HCT116 (cell line): ENCODE measurements around the gene DIP2B. TPM values are rescaled to one million over a fixed set of nuclear protein-coding genes. Genes with fewer than 3 reads are reported as not detected.

Source experiments
- ATAC-seq: fragments of 200-7000 bp; cut with Tn5 transposase; 2 replicates; pipeline ENCODE4 v1.9.1; 2020; ENCODE audit warnings: mild to moderate bottlenecking, moderate library complexity
- BruUV-seq: library from RNA; stranded (reverse); fragments of 400-500 nt; replicated peaks from 2 replicates; lab custom pipeline; 2021; lab: Mats Ljungman, UMichigan
- CTCF ChIA-PET: fragments of 300-600 bp; sonication (Branson Sonifier 250); formaldehyde crosslinking; loops from one replicate; lab custom pipeline; 2021; ENCODE audit warnings: antibody characterized with exemption; lab: Charles Lee
- POLR2A ChIA-PET: fragments of 300-600, 350-600 bp; sonication (Branson Sonifier 250); formaldehyde crosslinking; loops from one replicate; lab custom pipeline; 2021; ENCODE audit warnings: antibody characterized with exemption; lab: Charles Lee
- RAD21 ChIA-PET, 2 experiments: fragments of 300-600 bp; sonication (Branson Sonifier 250); formaldehyde crosslinking; loops; one replicate each; lab custom pipeline; 2023; ENCODE audit warnings: low total read pairs in 2 of 2; ENCODE audit not compliant: uncharacterized antibody in 2 of 2, unreplicated experiment in 2 of 2, low non-redundant PET in 1 of 2; lab: Charles Lee
- DNase-seq: peaks from one replicate; pipeline ENCODE4 v3.0.0-alpha.2; 2010; ENCODE audit warnings: low read depth, low spot score
- H2AFZ ChIP-seq: fragments of 200-600 bp; shearing (Covaris generic), sonication (generic); 2 replicates; pipeline ENCODE4 v1.6.1; 2017; ENCODE audit warnings: low read depth, mixed run types, mixed read lengths, antibody characterized with exemption, low read length; ENCODE audit not compliant: poor library complexity, severe bottlenecking
- H3K27ac ChIP-seq: 2 replicates; pipeline ENCODE4 v1.5.1; 2012; ENCODE audit warnings: low read depth, low read length
- H3K27me3 ChIP-seq: fragments of 200-600 bp; sonication (generic); 2 replicates; pipeline ENCODE4 v1.6.1; 2016; ENCODE audit warnings: mixed run types, low read length, mixed read lengths; ENCODE audit not compliant: insufficient read depth
- H3K36me3 ChIP-seq, 2 experiments: fragments of 200-500 bp in 1 of 2; fragments of 200-600 bp in 1 of 2; sonication (Bioruptor generic) in 1 of 2; sonication (generic) in 1 of 2; 2 replicates each; pipeline versions ENCODE4 v1.5.1 to v1.6.1; 2014 to 2016; ENCODE audit warnings: low read length in 2 of 2, inconsistent platforms in 1 of 2, mixed read lengths in 1 of 2, mixed run types in 1 of 2; ENCODE audit not compliant: insufficient read depth in 2 of 2, control insufficient read depth in 1 of 2
- H3K4me1 ChIP-seq, 2 experiments: fragments of 200-600 bp in 1 of 2; sonication (generic) in 1 of 2; 2 replicates each; pipeline versions ENCODE4 v1.5.1 to v1.6.1; 2012 to 2017; ENCODE audit warnings: low read length in 2 of 2, inconsistent platforms in 1 of 2, mild to moderate bottlenecking in 1 of 2, mixed read lengths in 1 of 2, mixed run types in 1 of 2, moderate library complexity in 1 of 2; ENCODE audit not compliant: insufficient read depth in 2 of 2, control insufficient read depth in 1 of 2
- H3K4me2 ChIP-seq: fragments of 200-600 bp; sonication (generic); 2 replicates; pipeline ENCODE4 v1.6.1; 2017; ENCODE audit warnings: mixed run types, low read length, mixed read lengths
- H3K4me3 ChIP-seq, 2 experiments: fragments of 200-600 bp in 1 of 2; sonication (generic) in 1 of 2; replicated peaks in 1 of 2; 2 replicates each; pipeline ENCODE4 v1.5.1; 2011 to 2016; ENCODE audit warnings: low read length in 2 of 2, control low read depth in 1 of 2, low read depth in 1 of 2, mild to moderate bottlenecking in 1 of 2, mixed read lengths in 1 of 2, mixed run types in 1 of 2
- H3K79me2 ChIP-seq: fragments of 200-600 bp; sonication (generic); 2 replicates; pipeline ENCODE4 v1.6.1; 2017; ENCODE audit warnings: mild to moderate bottlenecking, mixed run types, low read length, moderate library complexity, mixed read lengths; ENCODE audit not compliant: insufficient read depth
- H3K9ac ChIP-seq: fragments of 200-600 bp; sonication (generic); 2 replicates; pipeline ENCODE4 v1.6.1; 2016; ENCODE audit warnings: low read length, mixed read lengths
- H3K9me2 ChIP-seq: fragments of 200-600 bp; sonication (generic), shearing (Covaris generic); 2 replicates; pipeline ENCODE4 v1.6.1; 2017; ENCODE audit warnings: mixed run types, mild to moderate bottlenecking, moderate library complexity; ENCODE audit not compliant: insufficient read depth
- H3K9me3 ChIP-seq, 2 experiments: fragments of 200-500 bp in 1 of 2; fragments of 200-600 bp in 1 of 2; sonication (Bioruptor generic) in 1 of 2; sonication (generic) in 1 of 2; 2 replicates each; pipeline ENCODE4 v1.6.1; 2014 to 2017; ENCODE audit warnings: low read length in 2 of 2, mixed read lengths in 2 of 2, inconsistent platforms in 1 of 2, low read depth in 1 of 2, mild to moderate bottlenecking in 1 of 2, mixed run types in 1 of 2, moderate library complexity in 1 of 2; ENCODE audit not compliant: control insufficient read depth in 1 of 2, insufficient read depth in 1 of 2
- H4K20me1 ChIP-seq: fragments of 200-600 bp; sonication (generic), shearing (Covaris generic); 2 replicates; pipeline ENCODE4 v1.6.1; 2017; ENCODE audit warnings: mixed run types, mild to moderate bottlenecking, moderate library complexity; ENCODE audit not compliant: insufficient read depth
- CEBPB ChIP-seq: IDR thresholded peaks from 2 replicates; pipeline ENCODE4 v1.6.1; 2012; ENCODE audit warnings: low read depth
- ELF1 ChIP-seq: IDR thresholded peaks from 2 replicates; pipeline ENCODE4 v1.6.1; 2012; ENCODE audit warnings: low read depth, borderline replicate concordance
- JUND ChIP-seq: IDR thresholded peaks from 2 replicates; pipeline ENCODE4 v1.6.1; 2012
- POLR2A ChIP-seq: IDR thresholded peaks from 2 replicates; pipeline ENCODE4 v1.7.0; 2011; ENCODE audit warnings: borderline replicate concordance; ENCODE audit not compliant: insufficient read depth, insufficient read length; ENCODE audit errors: extremely low read depth
- POLR2AphosphoS5 ChIP-seq: IDR thresholded peaks from 2 replicates; pipeline ENCODE4 v1.6.1; 2011; ENCODE audit warnings: mild to moderate bottlenecking, low read depth, low read length, moderate library complexity
- RAD21 ChIP-seq: IDR thresholded peaks from 2 replicates; pipeline ENCODE4 v1.6.1; 2012; ENCODE audit warnings: low read depth, mild to moderate bottlenecking
- SIN3A ChIP-seq: IDR thresholded peaks from 2 replicates; pipeline ENCODE4 v1.6.1; 2012; ENCODE audit warnings: low read depth
- SP1 ChIP-seq: IDR thresholded peaks from 2 replicates; pipeline ENCODE4 v1.6.1; 2012; ENCODE audit warnings: low read depth
- SRF ChIP-seq: IDR thresholded peaks from 2 replicates; pipeline ENCODE4 v1.6.1; 2012; ENCODE audit warnings: low read depth
- TCF7L2 ChIP-seq: IDR thresholded peaks from 2 replicates; pipeline ENCODE4 v1.7.0; 2011; ENCODE audit warnings: borderline replicate concordance, inconsistent platforms; ENCODE audit not compliant: insufficient read depth, insufficient read length; ENCODE audit errors: extremely low read depth
- YY1 ChIP-seq: IDR thresholded peaks from 2 replicates; pipeline ENCODE4 v1.6.1; 2011; ENCODE audit warnings: low read length, low read depth, moderate library complexity, mild to moderate bottlenecking; ENCODE audit not compliant: insufficient replicate concordance; ENCODE audit errors: extremely low read depth
- ZNF274 ChIP-seq: fragments of 200-500 bp; sonication (Bioruptor generic); IDR thresholded peaks from 2 replicates; pipeline ENCODE4 v1.6.1; 2014; ENCODE audit warnings: mild to moderate bottlenecking, low read depth, low read length, inconsistent platforms
- intact Hi-C: fragments of 100-400 bp; cut with micrococcal nuclease; formaldehyde crosslinking; loops from 2 replicates; pipeline ENCODE4 v1.10.0; 2022
- total RNA-seq: library from RNA; stranded (reverse); gene quantifications from one replicate; pipeline ENCODE4 v1.2.1, GENCODE V29; 2021; ENCODE audit not compliant: unreplicated experiment
- TF ChIP-seq, protein P1 (sequence below): IDR thresholded peaks from 2 replicates; pipeline ENCODE4 v1.6.1; 2012
- TF ChIP-seq, protein P2 (sequence below): IDR thresholded peaks from 2 replicates; pipeline ENCODE4 v1.6.1; 2011; ENCODE audit warnings: mild to moderate bottlenecking, low read length, moderate library complexity; ENCODE audit not compliant: insufficient replicate concordance; ENCODE audit errors: extremely low read depth

The DIP2B gene
- total RNA-seq, 1 experiment from 2014 or later, result 32.3 TPM

DNA sequence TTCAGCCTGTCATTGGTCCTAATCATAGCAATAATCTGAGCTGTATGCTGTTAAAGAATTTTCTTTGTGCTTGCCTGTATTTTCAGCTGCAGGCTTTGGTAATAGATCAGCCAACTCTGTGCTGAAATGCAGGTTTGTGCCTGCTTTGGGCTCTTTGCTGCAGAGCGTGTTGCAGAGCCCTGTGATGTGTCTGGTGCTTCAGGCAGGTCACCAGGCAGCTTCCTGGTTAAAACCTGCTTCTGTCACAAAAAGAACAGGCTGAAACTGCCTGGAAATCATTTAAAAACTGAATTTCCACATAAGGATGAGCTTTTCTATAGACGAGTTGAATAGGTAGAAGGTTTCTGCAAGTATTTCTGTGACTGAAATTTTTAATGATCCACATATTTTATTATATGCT, 3.1 kb downstream of the DIP2B start:
- Histone ChIP-seq H4K20me1 (no peaks in the 10 kb centered on the region), H3K36me3 (no peaks in the 10 kb centered on the region), H3K4me3 (no peak overlapping the region), H3K27ac (no peak overlapping the region), H3K4me2 (no peak overlapping the region), H3K9me2 (no peaks in the 10 kb centered on the region), H2AFZ (no peak overlapping the region), H3K9ac (no peak overlapping the region), H3K9me3 (no peaks in the 10 kb centered on the region), H3K79me2 (peaks cover 79% of the 10 kb centered on the region), H3K4me1 (peaks cover 0 to 21% of the 10 kb centered on the region in 2 experiments; a peak in 3 of 4 replicates), H3K27me3 (no peaks in the 10 kb centered on the region)
- no peak for ATAC-seq
- TF ChIP-seq ZNF274 (no peak), RAD21 (no peak), ELF1 (no peak), CEBPB (no peak)
- TF ChIP-seq, protein P1, sequence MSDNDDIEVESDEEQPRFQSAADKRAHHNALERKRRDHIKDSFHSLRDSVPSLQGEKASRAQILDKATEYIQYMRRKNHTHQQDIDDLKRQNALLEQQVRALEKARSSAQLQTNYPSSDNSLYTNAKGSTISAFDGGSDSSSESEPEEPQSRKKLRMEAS, result no peak
- ChIA-PET RAD21 (no interaction called here), POLR2A (interaction anchor here (1.6 kb wide), 1 partner anchor 11 kb away, joined by 3 read pairs; no protein-coding TSS in a partner anchor), CTCF (interaction anchor here (1.3 kb wide), 1 partner anchor 223 kb away, joined by 3 read pairs; no protein-coding TSS in a partner anchor)
- no TSS peak for BruUV-seq
- intact Hi-C loops, result loop anchor here (10.0 kb wide), 1 partner anchor 837 kb away; the partner anchor contains the start of gene CELA1
- no peak for DNase-seq

DNA sequence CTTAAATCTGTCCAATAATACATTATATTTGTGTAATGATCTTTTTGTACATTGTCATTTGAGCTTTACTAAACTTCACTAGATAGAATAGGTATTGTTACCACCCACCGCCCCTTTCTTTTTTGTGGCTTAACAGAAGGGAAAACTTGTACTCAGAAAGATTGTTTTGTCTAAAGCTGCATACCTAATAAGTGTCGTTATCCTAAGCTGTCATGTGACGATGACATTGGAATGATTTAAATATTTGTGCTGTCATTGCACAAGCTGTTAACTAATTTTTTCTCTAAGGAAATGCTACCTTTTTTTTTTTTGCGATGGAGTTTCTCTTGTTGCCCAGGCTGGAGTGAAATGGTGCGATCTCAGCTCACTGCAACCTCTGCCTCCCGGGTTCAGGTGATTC, 3.6 kb downstream of the DIP2B start:
- no peak overlapping the region for H3K4me2 ChIP-seq
- H3K79me2 ChIP-seq, result peaks cover 83% of the 10 kb centered on the region
- RAD21 ChIA-PET, result no interaction called here
- no peaks in the 10 kb centered on the region for H3K27me3 ChIP-seq
- no peak overlapping the region for H2AFZ ChIP-seq
- intact Hi-C loops, result loop anchor here (10.0 kb wide), 1 partner anchor 836 kb away; the partner anchor contains the start of gene CELA1
- H3K9me3 ChIP-seq, result no peaks in the 10 kb centered on the region
- DNase-seq, result no peak
- ATAC-seq, result no peak
- H3K4me1 ChIP-seq, result peaks cover 0 to 21% of the 10 kb centered on the region in 2 experiments; a peak in 3 of 4 replicates
- CTCF ChIA-PET, result interaction anchor here (1.3 kb wide), 1 partner anchor 222 kb away, joined by 3 read pairs; no protein-coding TSS in a partner anchor
- H4K20me1 ChIP-seq, result no peaks in the 10 kb centered on the region
- no peaks in the 10 kb centered on the region for H3K9me2 ChIP-seq
- no peaks in the 10 kb centered on the region for H3K36me3 ChIP-seq
- POLR2A ChIA-PET, result no interaction called here
- no peak overlapping the region for H3K9ac ChIP-seq
- no peak overlapping the region for H3K27ac ChIP-seq
- no peak overlapping the region for H3K4me3 ChIP-seq
- TF ChIP-seq POLR2AphosphoS5 (no peak), POLR2A (no peak), SIN3A (no peak), ELF1 (no peak), SRF (no peak), SP1 (no peak), YY1 (no peak), TCF7L2 (no peak), JUND (no peak)
- TF ChIP-seq, protein P2, sequence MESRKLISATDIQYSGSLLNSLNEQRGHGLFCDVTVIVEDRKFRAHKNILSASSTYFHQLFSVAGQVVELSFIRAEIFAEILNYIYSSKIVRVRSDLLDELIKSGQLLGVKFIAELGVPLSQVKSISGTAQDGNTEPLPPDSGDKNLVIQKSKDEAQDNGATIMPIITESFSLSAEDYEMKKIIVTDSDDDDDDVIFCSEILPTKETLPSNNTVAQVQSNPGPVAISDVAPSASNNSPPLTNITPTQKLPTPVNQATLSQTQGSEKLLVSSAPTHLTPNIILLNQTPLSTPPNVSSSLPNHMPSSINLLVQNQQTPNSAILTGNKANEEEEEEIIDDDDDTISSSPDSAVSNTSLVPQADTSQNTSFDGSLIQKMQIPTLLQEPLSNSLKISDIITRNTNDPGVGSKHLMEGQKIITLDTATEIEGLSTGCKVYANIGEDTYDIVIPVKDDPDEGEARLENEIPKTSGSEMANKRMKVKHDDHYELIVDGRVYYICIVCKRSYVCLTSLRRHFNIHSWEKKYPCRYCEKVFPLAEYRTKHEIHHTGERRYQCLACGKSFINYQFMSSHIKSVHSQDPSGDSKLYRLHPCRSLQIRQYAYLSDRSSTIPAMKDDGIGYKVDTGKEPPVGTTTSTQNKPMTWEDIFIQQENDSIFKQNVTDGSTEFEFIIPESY, result no peak
- TF ChIP-seq, all 23 proteins: peak for 0
- BruUV-seq, result no TSS peak
